Astrocyte of the spinal cord (primary cell): ENCODE results near the gene ATP7B.
"Not testable (repeated sequence)": the region's sequence is repeated elsewhere in the genome, so short reads cannot be mapped to it uniquely, and the experiment has no call there.

Source experiments
- DNase-seq: peaks from one replicate; pipeline ENCODE4 v3.0.0; 2011; ENCODE audit warnings: low read depth, low spot score
- H3K4me3 ChIP-seq: 2 replicates; pipeline ENCODE4 v1.5.1; 2011; ENCODE audit warnings: low read depth, mild to moderate bottlenecking, low read length, moderate library complexity
- CTCF ChIP-seq: IDR thresholded peaks from 2 replicates; pipeline ENCODE4 v1.5.1; 2012; ENCODE audit warnings: low read depth, mild to moderate bottlenecking, low read length, inconsistent platforms
- in situ Hi-C: cut with HindIII; loops from 2 replicates; pipeline ENCODE4 v1.10.0; 2017; ENCODE audit warnings: low sequenced_read_pairs

Gene ATP7B

GRCh38 chr13:51997186-51997585 is 14.1 kb downstream of the ATP7B start:
- TF ChIP-seq CTCF: no peak
- DNase-seq: no peak
- in situ Hi-C loops: no loop called here
- H3K4me3 ChIP-seq: no peak overlapping the region

- no peak overlapping the region for H3K4me3 ChIP-seq
- TF ChIP-seq CTCF: no peak
- in situ Hi-C loops: no loop called here
- DNase-seq: no peak
Observed at GRCh38 chr13:51996641-51997040, 14.6 kb downstream of the ATP7B start.

GRCh38 chr13:51995677-51996551 is 15.3 kb downstream of the ATP7B start:
- H3K4me3 ChIP-seq: no peak overlapping the region
- peak; percentile 16 for DNase-seq
- in situ Hi-C loops: no loop called here
- no peak for TF ChIP-seq CTCF

GRCh38 chr13:51993713-51994112 is 17.5 kb downstream of the ATP7B start:
- H3K4me3 ChIP-seq: no peak overlapping the region
- in situ Hi-C loops: no loop called here
- no peak for DNase-seq
- no peak for TF ChIP-seq CTCF

- H3K4me3 ChIP-seq: no peak overlapping the region
- no peak for TF ChIP-seq CTCF
- DNase-seq: no peak
- in situ Hi-C loops: no loop called here
Observed at GRCh38 chr13:51988988-51989618, 22.1 kb downstream of the ATP7B start.

GRCh38 chr13:51984904-51985303 is 26.3 kb downstream of the ATP7B start:
- H3K4me3 ChIP-seq, in situ Hi-C loops, DNase-seq: not testable (repeated sequence)

- in situ Hi-C loops, DNase-seq, H3K4me3 ChIP-seq: not testable (repeated sequence)
Observed at GRCh38 chr13:51983292-51983691, 28.0 kb downstream of the ATP7B start.
